ENCODE results near the gene RNF146. TPM values are rescaled to one million over a fixed set of nuclear protein-coding genes. Genes with fewer than 3 reads are reported as not detected.

Gene RNF146
- polyA plus RNA-seq, 1 donor from 2014 or later, result 244 TPM

- Histone ChIP-seq H3K4me3 (ENCODE audit: low read length) (no peak overlapping the region), H3K27ac (ENCODE audit: low read length) (no peak overlapping the region), H3K27me3 (ENCODE audit: insufficient read depth, low read depth, low read length) (no peaks in the 10 kb centered on the region), H3K79me2 (replicated peaks; ENCODE audit: insufficient read depth, low read length) (peaks cover 14% of the 10 kb centered on the region), H3F3A (ENCODE audit: insufficient read depth, low read length, poor library complexity, severe bottlenecking) (no peaks in the 10 kb centered on the region), H3K9ac (ENCODE audit: low read length) (no peak overlapping the region), H4K20me1 (ENCODE audit: insufficient read depth) (no peaks in the 10 kb centered on the region), H3K9me3 (ENCODE audit: low read length) (no peaks in the 10 kb centered on the region), H2AFZ (ENCODE audit: low read depth, low read length) (no peak overlapping the region), H3K9me2 (ENCODE audit: insufficient read depth, low read length) (no peaks in the 10 kb centered on the region), H3K4me2 (ENCODE audit: low read length) (no peak overlapping the region), H3K36me3 (ENCODE audit: insufficient read depth, low read length) (no peaks in the 10 kb centered on the region)
- TF ChIP-seq POLR2AphosphoS5 (IDR thresholded peaks at IDR 0.05) (no peak), CTCF (IDR thresholded peaks at IDR 0.05; ENCODE audit: poor library complexity, severe bottlenecking) (no peak), SMC3 (conservative IDR thresholded peaks at IDR 0.05; ENCODE audit: poor library complexity) (no peak), RAD21 (conservative IDR thresholded peaks at IDR 0.05) (no peak), REST (IDR thresholded peaks at IDR 0.05; ENCODE audit: borderline replicate concordance) (no peak), EZH2 (IDR thresholded peaks at IDR 0.05; ENCODE audit: borderline replicate concordance, insufficient read depth, low read length, poor library complexity, severe bottlenecking) (no peak), TAF1 (IDR thresholded peaks at IDR 0.05; ENCODE audit: low read depth) (no peak), EP300 (conservative IDR thresholded peaks at IDR 0.05; ENCODE audit: poor library complexity, severe bottlenecking) (no peak), MXI1 (conservative IDR thresholded peaks at IDR 0.05; ENCODE audit: poor library complexity, severe bottlenecking) (no peak)
Measured at GRCh38 chr6:127263481-127263880, 3.2 kb upstream of the RNF146 start.

- Histone ChIP-seq H3K9ac (ENCODE audit: low read length) (peak overlapping the region; percentile 99), H3K9me2 (ENCODE audit: insufficient read depth, low read length) (no peaks in the 10 kb centered on the region), H3K9me3 (ENCODE audit: low read length) (no peaks in the 10 kb centered on the region), H3K27me3 (ENCODE audit: insufficient read depth, low read depth, low read length) (no peaks in the 10 kb centered on the region), H3K27ac (ENCODE audit: low read length) (peak overlapping the region; percentile 96), H3F3A (ENCODE audit: insufficient read depth, low read length, poor library complexity, severe bottlenecking) (no peaks in the 10 kb centered on the region), H3K36me3 (ENCODE audit: insufficient read depth, low read length) (no peaks in the 10 kb centered on the region), H3K4me3 (ENCODE audit: low read length) (peak overlapping the region; percentile 90), H4K20me1 (ENCODE audit: insufficient read depth) (no peaks in the 10 kb centered on the region), H3K4me2 (ENCODE audit: low read length) (peak overlapping the region; percentile 83), H3K79me2 (replicated peaks; ENCODE audit: insufficient read depth, low read length) (peaks cover 50% of the 10 kb centered on the region), H2AFZ (ENCODE audit: low read depth, low read length) (peak overlapping the region; percentile 71)
- peak; percentile 70 for TF ChIP-seq REST (IDR thresholded peaks at IDR 0.05; ENCODE audit: borderline replicate concordance)
- TF ChIP-seq POLR2AphosphoS5 (IDR thresholded peaks at IDR 0.05), result peak; percentile 95
- peak; percentile 38 for TF ChIP-seq MXI1 (conservative IDR thresholded peaks at IDR 0.05; ENCODE audit: poor library complexity, severe bottlenecking)
- no peak for TF ChIP-seq SMC3 (conservative IDR thresholded peaks at IDR 0.05; ENCODE audit: poor library complexity)
Measured at GRCh38 chr6:127266892-127267645, 405 bp downstream of the RNF146 start.
